NCI-H2196 treated with DMSO at 0.1 percent for 48 hours (cell line): Measurements from ENCODE around the gene APBB2.
A peak's percentile ranks its signal among the peaks of the same experiment; 100 is the strongest.
"Not testable (repeated sequence)": the region's sequence is repeated elsewhere in the genome, so short reads cannot be mapped to it uniquely, and the experiment has no call there.

Source experiments
- DNase-seq: peaks from one replicate; lab custom pipeline; 2025; ENCODE audit not compliant: unreplicated experiment; lab: John Stamatoyannopoulos, UW

APBB2 gene

DNA sequence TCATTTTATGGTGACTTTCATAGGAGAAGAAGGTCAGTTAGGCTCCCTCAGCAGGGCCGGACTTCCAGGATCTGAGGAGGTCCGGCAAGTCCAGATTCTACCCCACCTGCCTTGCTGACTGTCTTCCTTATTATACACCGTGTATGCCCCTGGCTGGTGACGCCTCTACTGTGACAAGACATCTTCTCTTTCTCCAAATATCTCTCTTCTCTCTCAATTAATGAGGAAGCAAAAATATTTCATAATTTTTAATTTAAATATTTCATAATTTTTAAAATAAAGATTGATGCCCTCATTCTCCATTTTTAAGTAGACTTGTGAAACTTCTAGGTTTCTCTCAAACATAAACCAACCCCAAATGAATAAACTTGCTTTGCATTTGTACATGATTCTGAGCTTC is 262.1 kb downstream of the APBB2 start:
- no peak for DNase-seq

DNA sequence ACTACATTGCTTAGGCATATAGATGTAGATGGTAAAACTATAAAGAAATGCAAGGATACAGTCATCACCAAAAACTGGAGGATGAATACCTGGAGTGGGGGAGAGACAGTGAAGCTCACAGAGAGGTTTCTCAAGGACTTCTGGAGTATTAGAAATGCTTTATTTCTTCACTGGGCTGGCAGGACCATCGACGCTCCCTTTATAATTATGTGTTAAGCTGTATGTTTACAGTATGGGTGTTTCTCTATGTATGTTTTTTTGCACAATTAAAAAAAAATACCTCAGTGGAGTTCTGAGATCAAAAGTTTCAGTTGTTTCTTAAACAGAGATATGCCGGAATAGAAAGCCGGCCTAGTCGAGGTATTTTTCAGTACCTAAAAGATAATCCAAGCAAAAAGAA is 263.3 kb downstream of the APBB2 start:
- DNase-seq: no peak

DNA sequence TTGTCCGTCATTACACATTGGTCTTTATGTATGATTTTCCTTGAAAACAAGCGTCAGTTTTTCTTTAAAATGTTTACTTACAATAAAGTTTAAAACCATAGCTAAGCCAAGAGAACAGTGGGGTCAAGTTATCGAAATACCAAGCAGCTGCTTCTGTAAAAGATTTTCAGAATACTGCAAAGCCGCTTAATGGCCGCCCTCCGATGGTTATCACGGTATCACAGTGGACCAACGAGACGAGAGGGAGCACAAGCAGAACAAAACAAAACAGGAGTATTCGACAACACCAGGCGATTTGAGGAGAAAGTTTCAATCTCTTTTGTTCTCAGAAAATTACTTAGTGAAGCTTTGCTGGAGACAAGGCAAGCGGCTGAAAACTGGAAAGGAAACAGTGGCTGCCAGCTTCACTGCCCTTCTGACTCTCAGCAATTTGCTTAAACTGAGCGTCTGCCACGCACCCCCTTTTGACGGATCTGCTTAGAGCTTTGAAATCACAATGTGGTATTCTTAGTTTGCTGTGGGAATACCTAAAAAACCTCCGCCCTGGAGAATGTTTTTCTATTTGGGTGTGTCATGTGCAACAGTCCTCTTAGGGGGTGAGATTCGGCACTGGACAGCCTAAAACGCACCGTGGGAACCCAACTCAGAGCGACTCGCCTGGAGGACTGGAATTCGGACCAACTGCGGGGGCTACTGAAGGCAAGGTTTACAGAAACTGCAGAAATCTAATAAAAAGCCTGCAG is 264.8 kb downstream of the APBB2 start:
- DNase-seq: no peak

DNA sequence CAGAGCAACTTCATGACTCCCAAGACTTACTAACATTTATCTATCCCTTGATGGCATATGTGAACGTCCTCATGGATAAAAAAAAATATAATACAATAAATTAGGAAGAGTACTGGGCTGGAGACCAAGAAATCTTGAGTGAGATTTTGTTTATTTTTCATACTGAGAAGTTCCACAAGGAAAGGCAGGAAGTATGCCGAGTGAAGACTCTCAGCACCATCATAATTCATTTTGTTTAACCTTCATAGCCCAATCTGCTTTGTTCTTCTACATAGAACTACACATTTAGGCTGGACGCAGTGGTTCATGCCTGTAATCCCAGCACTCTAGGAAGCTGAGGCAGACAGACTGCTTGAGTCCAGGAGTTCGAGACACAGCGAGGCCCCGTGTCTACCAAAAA is 266.3 kb downstream of the APBB2 start:
- no peak for DNase-seq

DNA sequence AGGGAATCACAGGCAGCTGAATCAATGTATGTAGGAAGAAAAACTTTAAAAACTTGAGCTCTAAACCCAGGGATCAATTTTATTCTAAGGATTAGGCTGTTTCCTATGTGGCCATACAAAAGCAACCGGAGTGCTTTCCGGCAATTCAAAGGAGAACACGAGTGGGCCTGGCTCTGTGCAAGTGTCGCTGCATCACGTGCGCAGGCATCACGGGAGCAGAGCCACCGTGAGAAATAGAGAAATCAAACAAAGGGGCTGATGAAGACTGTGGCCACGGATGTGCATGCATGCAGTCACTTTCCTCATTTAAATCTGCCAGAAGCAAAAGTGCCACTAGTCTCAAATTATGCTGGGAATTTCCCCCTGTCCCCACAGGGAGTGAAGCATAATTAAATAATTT is 267.7 kb downstream of the APBB2 start:
- DNase-seq: no peak

DNA sequence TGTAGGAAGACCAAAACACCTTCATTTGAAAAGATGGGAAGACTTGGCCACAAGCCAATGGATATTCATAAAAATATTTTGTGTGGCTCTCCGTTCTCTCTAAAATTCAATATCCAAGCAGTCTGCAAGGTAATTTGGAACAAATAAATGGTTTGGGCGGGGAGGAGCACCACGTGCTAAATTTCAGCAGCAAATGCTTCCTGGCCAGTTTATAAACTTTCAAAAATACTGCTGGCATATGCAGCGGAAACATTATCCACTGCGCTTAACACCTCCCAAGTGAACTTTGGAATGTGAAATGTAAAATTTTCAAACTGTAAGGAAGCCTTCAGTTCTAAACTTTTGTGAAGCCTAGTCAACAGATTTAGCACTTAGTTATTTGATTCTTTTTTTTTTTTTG is 273.6 kb downstream of the APBB2 start:
- no peak for DNase-seq

DNA sequence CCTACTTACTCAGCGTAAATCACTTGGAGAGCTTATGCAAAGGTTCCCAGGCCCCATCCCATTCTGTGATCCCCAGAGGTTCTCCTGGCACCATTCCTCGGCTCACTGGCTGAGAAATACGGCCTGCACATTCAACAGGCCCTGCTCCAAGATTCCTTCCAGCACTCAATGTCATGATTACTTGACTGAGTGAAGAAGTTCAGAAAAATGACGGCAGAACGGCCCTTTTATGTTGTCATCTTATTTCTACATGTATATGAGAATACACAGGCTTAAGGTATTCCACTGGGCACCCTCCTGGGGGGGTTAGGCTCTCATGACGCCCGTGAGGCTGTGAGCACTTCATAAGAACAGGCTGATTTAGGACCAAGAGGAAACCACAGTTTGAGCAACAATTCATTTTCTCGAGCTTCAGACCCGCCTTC is 274.0 kb downstream of the APBB2 start:
- no peak for DNase-seq

DNA sequence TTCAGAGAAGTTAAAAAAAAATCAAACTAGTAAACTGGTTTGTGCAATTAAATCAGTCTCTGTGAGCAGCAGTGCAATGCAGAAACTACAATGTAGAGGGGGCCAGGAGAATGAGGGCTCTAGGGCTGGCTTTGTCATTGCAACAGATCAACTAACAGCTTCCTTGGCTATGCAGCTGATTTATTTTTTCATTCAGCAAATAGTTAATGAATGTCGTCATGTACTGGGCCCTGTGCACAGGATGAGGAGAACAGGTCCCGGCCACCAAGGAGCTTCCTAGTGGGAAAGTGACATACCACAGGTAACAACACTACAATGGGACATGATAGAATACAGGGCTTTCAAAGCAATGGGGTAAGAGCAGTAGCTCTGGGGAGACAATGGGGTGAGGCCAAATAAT is 274.5 kb downstream of the APBB2 start:
- no peak for DNase-seq

DNA sequence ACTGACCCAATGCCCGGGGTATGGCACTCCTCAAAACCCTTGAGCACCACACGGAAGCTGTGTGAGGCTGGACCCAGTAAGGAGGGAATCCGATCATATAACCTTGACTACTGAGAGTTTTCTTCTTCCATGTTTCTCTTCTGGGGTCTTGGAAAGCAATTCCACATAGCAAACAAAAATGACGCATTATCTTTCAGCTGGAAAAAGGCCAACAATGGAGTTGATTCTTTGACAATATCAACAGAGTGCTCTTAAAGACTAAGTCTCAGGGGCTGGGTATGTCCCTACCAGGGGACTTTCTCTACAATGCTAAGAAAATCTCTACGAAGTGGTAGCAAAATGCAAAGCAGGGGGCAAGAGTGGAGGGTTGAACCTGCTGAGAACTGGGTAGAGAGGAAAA is 276.0 kb downstream of the APBB2 start:
- DNase-seq: no peak

DNA sequence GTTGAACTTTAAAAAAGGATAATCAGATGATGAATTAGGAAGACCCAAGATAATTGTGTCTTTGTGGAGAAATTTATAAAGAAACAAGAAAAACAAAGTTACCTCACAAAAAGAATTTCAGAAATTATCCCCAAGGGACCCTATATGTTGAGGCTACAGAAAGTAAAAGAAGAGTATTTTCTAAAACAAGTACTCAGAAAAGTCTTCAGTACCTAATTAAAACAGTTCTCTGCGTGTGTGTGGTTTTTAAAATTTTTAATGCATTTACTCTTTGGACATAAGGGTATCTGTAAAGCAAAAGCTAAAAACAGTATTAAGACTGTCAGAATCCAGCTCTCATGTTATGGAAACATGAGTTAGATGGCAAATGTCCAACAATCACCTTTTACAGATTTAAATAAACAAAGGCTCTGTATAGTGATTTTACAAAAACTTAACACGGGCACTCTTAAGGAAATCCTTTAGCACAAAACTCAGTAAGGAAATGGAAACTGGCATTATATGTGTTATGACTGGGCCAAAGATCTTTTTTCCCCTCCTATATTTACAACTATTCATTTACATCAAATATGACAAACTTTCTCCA is 277.1 kb downstream of the APBB2 start:
- DNase-seq: no peak

DNA sequence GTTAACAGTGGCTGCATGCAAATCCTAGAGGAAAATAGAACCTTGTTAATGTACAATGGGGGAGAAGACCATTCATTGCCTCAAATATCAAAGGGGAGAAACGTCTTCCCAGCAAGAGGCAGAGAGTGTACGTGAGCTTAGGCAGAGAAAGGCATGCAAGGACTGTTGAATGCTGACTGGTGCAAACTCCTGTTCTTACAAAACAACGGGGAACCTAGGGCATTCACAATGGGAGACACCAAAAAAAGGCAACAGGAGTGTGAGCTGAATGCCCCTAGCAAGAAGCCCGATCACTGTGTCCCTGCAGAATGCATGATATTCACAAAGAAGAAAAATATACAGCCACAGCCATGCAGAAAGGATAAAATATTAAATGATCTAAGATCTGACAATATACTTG is 279.7 kb downstream of the APBB2 start:
- no peak for DNase-seq

DNA sequence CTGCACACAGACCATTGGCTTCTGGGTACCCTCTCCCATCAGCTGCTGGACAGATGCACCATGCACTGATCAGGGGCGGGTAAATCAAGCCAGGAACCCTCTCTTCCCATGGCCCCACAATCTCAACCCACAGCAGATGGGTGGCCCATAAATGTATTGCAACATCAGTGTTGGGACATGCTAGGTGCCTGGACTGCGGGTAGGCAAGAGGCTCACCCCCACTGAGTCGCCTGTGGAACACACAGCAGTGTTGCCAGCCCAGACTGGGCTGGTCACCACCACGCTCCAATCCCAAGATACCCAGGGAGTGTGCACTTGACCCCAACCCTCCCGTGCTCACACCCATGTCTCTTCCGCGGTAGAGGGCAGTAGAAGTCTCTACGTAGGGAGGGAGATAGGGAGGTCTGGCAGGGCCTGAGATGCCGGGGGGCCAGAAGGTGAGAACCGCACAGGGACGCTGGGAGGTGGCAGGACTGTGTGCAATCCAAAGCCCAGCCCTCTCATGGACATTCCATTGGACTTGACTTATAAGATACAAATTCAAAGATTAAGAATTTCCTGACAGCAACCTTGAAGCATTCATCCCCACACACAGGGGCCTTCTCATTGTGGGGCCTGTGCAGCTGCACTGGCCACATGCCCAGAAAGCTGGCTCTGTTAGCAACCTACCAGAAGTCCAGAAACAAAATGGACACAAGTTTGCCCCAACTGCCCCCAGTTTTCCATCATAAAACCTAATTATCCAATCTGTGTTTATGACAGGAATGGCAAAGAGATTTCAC is 280.9 kb downstream of the APBB2 start:
- no peak for DNase-seq

DNA sequence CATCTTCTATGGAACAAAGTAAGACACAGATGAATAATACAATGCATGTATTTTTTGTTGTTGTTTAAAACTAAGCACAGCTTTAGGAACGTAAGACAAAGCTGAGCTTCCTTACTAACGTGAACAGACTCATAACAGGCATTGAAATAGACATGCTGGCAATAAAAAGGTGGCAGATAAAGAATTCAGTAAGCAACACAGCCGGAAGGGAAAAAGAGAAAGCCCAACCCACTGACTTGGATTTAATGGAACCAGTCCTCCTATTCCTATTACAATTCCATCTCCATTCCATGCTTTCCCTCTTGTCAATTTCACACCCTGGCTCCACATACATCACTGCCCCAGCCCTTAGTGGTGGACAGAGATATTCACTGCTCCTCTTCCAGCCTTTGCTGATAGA is 282.5 kb downstream of the APBB2 start:
- no peak for DNase-seq

DNA sequence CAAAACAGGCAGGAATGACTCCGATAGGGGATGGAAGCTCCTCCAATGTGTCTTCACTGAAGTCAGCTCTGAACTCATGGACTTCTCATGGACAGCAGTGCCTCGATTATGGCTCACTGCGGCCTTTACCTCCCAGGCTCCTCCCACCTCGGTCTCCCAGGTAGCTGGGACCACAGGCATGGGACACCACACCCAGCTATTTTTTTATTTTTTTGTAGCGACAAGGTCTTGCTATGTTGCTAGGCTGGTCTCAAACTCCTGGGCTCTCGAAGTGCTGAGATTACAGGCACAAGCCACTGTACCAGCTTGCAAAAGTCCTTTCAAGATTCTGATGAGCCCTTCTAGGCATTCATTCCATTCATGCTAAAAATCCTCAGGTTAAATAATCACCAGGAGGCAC is 283.1 kb downstream of the APBB2 start:
- no peak for DNase-seq

DNA sequence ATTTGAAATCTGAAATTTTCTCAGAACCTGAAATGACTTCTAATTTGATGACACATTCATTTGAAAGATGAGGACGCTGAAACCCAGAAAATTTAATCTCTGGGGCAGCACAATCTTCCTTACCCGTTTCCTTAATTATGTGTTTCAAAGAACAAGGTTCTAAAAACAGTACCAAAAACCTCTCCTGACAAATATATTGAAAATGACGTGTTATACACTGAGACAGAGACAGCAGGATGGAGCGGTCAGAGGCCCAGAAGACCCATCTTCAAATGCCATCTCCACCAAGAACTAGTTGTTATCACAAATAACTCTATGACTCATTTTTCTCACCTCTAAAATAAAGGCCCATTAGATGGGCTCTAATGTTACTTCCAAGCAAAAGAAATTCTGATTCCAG is 287.3 kb downstream of the APBB2 start:
- no peak for DNase-seq

DNA sequence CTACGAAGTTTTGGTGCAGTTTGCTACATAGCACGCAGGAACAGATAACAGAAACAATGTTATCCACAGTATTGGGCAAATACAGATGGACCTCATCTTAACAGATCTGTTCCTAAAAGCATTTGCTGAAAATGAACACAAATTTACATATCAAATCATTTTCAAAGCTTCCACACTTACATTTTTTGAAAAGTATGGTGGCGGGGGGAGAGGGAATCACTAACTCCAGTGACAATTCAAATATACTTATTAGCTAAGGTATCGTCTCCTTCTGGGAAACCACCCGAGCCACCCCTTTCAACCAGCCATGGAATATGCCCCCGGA is 289.6 kb downstream of the APBB2 start:
- no peak for DNase-seq

DNA sequence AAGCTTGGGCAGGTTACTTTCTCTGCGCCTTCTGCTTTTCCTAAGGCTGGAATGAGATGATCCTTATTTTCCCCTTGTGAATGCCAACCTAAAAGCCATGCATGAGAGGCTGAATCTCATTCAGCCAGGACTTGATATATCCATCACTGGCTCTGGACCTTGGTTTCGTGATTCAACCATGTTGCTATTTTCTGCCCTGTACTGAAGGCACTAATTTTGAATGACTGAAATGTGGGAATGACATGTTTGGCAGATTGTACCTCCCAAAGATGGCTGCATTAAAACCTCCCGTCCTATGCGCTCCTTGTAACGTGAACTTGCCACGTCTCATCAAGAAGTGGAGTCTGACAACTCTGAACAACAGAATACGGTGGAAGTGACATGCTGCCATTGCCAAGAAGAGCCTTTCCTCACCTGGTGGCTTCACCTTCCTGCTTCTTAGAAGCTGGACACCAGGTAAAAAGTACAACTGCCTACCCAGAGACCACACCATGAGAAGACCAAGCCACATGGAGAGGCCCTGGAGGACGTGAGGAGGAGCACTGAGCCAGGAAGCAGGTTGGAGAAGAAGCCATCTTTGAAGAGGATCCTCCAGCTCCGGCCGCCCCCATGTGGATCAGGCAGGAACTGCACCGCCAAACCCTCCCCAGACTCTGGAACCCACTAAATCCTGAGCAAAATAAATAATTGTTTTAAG is 290.1 kb downstream of the APBB2 start:
- peak; percentile 40 for DNase-seq

DNA sequence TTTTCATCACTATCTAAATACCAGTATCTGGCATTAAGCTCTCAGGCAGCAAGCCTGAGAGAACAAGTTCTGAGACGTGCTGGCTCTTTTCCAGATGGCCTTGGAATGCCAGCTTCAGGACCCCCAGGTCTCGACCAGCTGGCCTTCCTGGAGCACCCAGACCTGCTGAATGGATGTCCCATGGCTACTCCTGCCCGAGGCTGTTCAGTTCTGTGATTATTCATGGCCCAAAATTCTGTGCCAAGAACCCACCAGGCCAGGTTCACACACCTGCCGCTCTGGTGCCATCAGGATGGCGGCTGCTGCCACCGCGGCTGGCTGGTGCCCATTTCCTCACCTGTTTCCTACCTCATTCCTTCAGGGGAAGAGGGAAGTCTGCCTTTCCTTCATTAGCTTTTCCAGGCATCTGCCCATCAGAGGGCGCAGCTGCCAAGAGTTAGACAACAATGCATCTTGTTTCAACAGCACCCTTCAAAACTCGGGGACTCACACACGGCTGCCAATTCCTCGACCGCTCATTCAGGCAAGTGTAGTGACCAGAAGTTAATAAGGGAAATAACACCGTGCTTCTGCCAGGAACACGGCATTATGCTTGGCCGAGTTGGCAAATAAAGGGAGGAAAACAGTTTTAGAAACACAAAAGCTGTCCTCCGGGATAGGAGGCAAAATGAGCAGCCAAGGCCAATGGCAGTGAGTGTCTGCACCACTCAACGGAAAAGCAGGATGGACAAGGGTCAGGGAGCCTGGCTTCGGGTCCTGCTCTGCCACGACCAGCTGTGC is 290.8 kb downstream of the APBB2 start:
- DNase-seq: peak; percentile 71

DNA sequence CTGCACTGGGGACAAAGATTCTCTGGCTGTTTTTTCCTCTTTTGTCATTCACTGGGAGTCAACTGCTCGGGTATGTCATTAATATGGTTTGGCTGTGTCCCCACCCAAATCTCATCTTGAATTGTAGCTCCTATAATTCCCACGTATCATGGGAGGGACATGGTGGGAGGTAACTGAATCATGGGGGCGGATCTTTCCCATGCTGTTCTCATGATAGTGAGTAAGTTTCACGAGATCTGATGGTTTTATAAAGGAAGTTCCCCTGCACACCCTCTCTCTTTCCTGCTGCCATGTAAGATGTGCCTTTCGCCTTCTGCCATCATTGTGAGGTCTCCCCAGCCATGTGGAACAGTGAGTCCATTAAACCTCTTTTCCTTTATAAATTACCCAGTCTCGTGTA is 294.4 kb downstream of the APBB2 start:
- not testable (repeated sequence) for DNase-seq

DNA sequence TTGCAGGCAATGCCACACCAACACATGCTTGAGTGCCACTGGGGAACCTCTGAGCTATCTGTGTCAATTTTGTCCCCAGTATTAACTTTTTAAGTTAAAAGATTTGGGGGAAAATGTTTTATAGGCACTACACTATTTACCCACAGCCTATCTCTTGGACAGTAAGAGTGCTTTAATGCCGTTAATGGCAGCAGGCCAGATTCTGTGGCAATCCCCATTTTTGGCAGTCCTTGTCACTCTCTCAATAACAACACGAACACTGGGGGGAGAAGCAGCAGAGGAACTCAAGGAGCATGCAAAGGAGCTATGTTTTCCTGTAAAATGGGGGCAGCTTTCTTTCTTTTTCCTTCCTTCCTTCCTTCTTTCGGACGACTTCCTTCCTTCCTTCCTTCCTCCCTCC is 296.0 kb downstream of the APBB2 start:
- peak; percentile 53 for DNase-seq

DNA sequence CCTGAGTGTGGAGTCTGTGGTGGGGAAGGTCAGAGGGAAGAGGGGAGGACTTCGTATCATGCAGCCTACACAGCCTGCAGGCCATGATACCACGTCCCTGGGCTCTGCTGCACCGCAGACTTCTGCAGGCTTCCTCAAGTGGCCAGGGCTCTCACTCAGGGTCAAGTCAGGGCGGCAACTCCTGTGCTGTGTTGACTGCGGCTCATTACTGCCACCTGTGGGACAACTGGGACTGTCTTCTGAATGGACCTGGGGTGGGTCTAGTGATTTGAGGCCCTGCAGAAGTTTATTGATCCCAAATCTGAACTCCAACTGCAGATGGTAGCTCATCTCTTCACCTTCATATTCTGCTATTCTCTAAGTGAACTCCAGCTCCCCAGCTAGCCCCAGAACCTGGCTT is 297.5 kb downstream of the APBB2 start:
- DNase-seq: no peak
